Inferior parietal cortex (tissue), 1 donor: Measurements from ENCODE around the gene MYO5C.

Source experiments
- DNase-seq: peaks from one replicate; pipeline ENCODE4 v3.0.0-alpha.2; 2016; ENCODE audit errors: extremely low spot score

The MYO5C gene

GRCh38 chr15:52295421-52296001, at the start of gene MYO5C:
TSS of gene MYO5C (minus strand) at chr15:52295804. CDS start at chr15:52295636, 168 bp downstream.
- no peak for DNase-seq

- no peak for DNase-seq
Measured at GRCh38 chr15:52344592-52344991, 49.0 kb upstream of the MYO5C start.

GRCh38 chr15:52343831-52344230, 48.2 kb upstream of the MYO5C start:
- DNase-seq = no peak

GRCh38 chr15:52340093-52340492, 44.5 kb upstream of the MYO5C start:
- DNase-seq = no peak

GRCh38 chr15:52338891-52339290, 43.3 kb upstream of the MYO5C start:
- DNase-seq = no peak

GRCh38 chr15:52338058-52338457, 42.5 kb upstream of the MYO5C start:
- DNase-seq = no peak

- no peak for DNase-seq
Measured at GRCh38 chr15:52337198-52337853, 41.7 kb upstream of the MYO5C start.

GRCh38 chr15:52336529-52336928, 40.9 kb upstream of the MYO5C start:
- DNase-seq = no peak

GRCh38 chr15:52334491-52335160, 39.0 kb upstream of the MYO5C start:
- DNase-seq = no peak

- peak; percentile 73 for DNase-seq
Measured at GRCh38 chr15:52331490-52332240, 36.1 kb upstream of the MYO5C start.

- no peak for DNase-seq
Measured at GRCh38 chr15:52329987-52330386, 34.4 kb upstream of the MYO5C start.

- DNase-seq = no peak
Measured at GRCh38 chr15:52329150-52329549, 33.5 kb upstream of the MYO5C start.

GRCh38 chr15:52328680-52329079, 33.1 kb upstream of the MYO5C start:
- no peak for DNase-seq

GRCh38 chr15:52326756-52327155, 31.2 kb upstream of the MYO5C start:
- peak; percentile 73 for DNase-seq

GRCh38 chr15:52324109-52324508, 28.5 kb upstream of the MYO5C start:
- no peak for DNase-seq

GRCh38 chr15:52318729-52319500, 23.3 kb upstream of the MYO5C start:
- DNase-seq = no peak

GRCh38 chr15:52317688-52318087, 22.1 kb upstream of the MYO5C start:
- DNase-seq = no peak

GRCh38 chr15:52317022-52317421, 21.4 kb upstream of the MYO5C start:
- DNase-seq = no peak

- no peak for DNase-seq
Measured at GRCh38 chr15:52309154-52309548, 13.5 kb upstream of the MYO5C start.

- no peak for DNase-seq
Measured at GRCh38 chr15:52308446-52309153, 13.0 kb upstream of the MYO5C start.

GRCh38 chr15:52307847-52308246, 12.2 kb upstream of the MYO5C start:
- DNase-seq = no peak
